Measurements from ENCODE around the gene CAPN12. TPM values are rescaled to one million over a fixed set of nuclear protein-coding genes. Genes with fewer than 3 reads are reported as not detected.

Gene CAPN12
- total RNA-seq, 1 donor from 2014 or later = not detected

GRCh38 chr19:38726761-38727301, 17.4 kb downstream of the CAPN12 start:
- DNase-seq (ENCODE audit: low spot score) = no peak

- DNase-seq (ENCODE audit: low spot score) = no peak
Observed at GRCh38 chr19:38726284-38726673, 18.0 kb downstream of the CAPN12 start.

GRCh38 chr19:38725469-38726283, 18.6 kb downstream of the CAPN12 start:
- no peak for DNase-seq (ENCODE audit: low spot score)

GRCh38 chr19:38723990-38724854, 20.1 kb downstream of the CAPN12 start:
- DNase-seq (ENCODE audit: low spot score) = no peak

- DNase-seq (ENCODE audit: low spot score) = no peak
Observed at GRCh38 chr19:38723606-38723965, 20.7 kb downstream of the CAPN12 start.

- DNase-seq (ENCODE audit: low spot score) = no peak
Observed at GRCh38 chr19:38722947-38723605, 21.2 kb downstream of the CAPN12 start.

- no peak for DNase-seq (ENCODE audit: low spot score)
Observed at GRCh38 chr19:38721979-38722773, 22.1 kb downstream of the CAPN12 start.

GRCh38 chr19:38721496-38721895, 22.8 kb downstream of the CAPN12 start:
- no peak for DNase-seq (ENCODE audit: low spot score)

GRCh38 chr19:38720559-38721236, 23.6 kb downstream of the CAPN12 start:
- no peak for DNase-seq (ENCODE audit: low spot score)

- no peak for DNase-seq (ENCODE audit: low spot score)
Observed at GRCh38 chr19:38719761-38720558, 24.3 kb downstream of the CAPN12 start.

GRCh38 chr19:38718747-38719543, 25.3 kb downstream of the CAPN12 start:
- peak; percentile 61 for DNase-seq (ENCODE audit: low spot score)

- DNase-seq (ENCODE audit: low spot score) = no peak
Observed at GRCh38 chr19:38717855-38718254, 26.4 kb downstream of the CAPN12 start.

GRCh38 chr19:38717051-38717450, 27.2 kb downstream of the CAPN12 start:
- no peak for DNase-seq (ENCODE audit: low spot score)

GRCh38 chr19:38715555-38715954, 28.7 kb downstream of the CAPN12 start:
- DNase-seq (ENCODE audit: low spot score) = no peak

GRCh38 chr19:38714354-38714778, 29.9 kb downstream of the CAPN12 start:
- DNase-seq (ENCODE audit: low spot score) = no peak

GRCh38 chr19:38713865-38714264, 30.4 kb downstream of the CAPN12 start:
- DNase-seq (ENCODE audit: low spot score) = no peak

- no peak for DNase-seq (ENCODE audit: low spot score)
Observed at GRCh38 chr19:38713227-38713649, 31.0 kb downstream of the CAPN12 start.

GRCh38 chr19:38712161-38712748, 32.0 kb downstream of the CAPN12 start:
- DNase-seq (ENCODE audit: low spot score) = no peak

Measured in umbilical cord (tissue), 2 donors.